CD4-positive, CD25-positive, alpha-beta regulatory T cell (primary cell): Measurements from ENCODE around the gene DAD1. TPM values are rescaled to one million over a fixed set of nuclear protein-coding genes. Genes with fewer than 3 reads are reported as not detected.

ENCODE experiments used
- ATAC-seq, 2 donors: fragments of 150-1000 bp; cut with Tn5 transposase; one replicate each; pipeline ENCODE4 v1.10.0; 2021; ENCODE audit warnings: low read depth in 2 of 2, moderate number of reproducible peaks in 2 of 2, moderate library complexity in 1 of 2
- DNase-seq, 3 donors: peaks; one replicate each; pipeline versions ENCODE4 v3.0.0 to v3.0.0-alpha.2; 2012 to 2022; ENCODE audit warnings: mixed read lengths in 1 of 3
- H3K27ac ChIP-seq: one replicate; pipeline ENCODE4 v1.7.0; 2013; ENCODE audit warnings: mild to moderate bottlenecking, low read length; ENCODE audit not compliant: insufficient read depth, poor library complexity, severe bottlenecking
- H3K27me3 ChIP-seq: one replicate; pipeline ENCODE4 v1.7.0; 2013; ENCODE audit warnings: low read length; ENCODE audit not compliant: control insufficient read depth, insufficient read depth
- H3K36me3 ChIP-seq: one replicate; pipeline ENCODE4 v1.7.0; 2013; ENCODE audit warnings: mild to moderate bottlenecking, low read length, moderate library complexity; ENCODE audit not compliant: control insufficient read depth, insufficient read depth
- H3K4me1 ChIP-seq: 2 replicates; pipeline ENCODE4 v1.7.0; 2013; ENCODE audit warnings: mild to moderate bottlenecking, low read length; ENCODE audit not compliant: insufficient read depth, control insufficient read depth, poor library complexity, severe bottlenecking
- H3K4me3 ChIP-seq: one replicate; pipeline ENCODE4 v1.7.0; 2013; ENCODE audit warnings: low read depth, mild to moderate bottlenecking, low read length, moderate library complexity
- H3K9me3 ChIP-seq, 2 experiments: 1 replicate in 1 of 2; 2 replicates in 1 of 2; pipeline ENCODE4 v1.7.0; 2013; ENCODE audit warnings: low read length in 2 of 2, mild to moderate bottlenecking in 1 of 2, moderate library complexity in 1 of 2; ENCODE audit not compliant: control insufficient read depth in 2 of 2
- H3K27ac Mint-ChIP-seq, 3 donors: one replicate each; pipeline ENCODE4 v1.8.0; 2020 to 2022; ENCODE audit warnings: mild to moderate bottlenecking in 3 of 3, mixed read lengths in 3 of 3, moderate library complexity in 2 of 3
- H3K27me3 Mint-ChIP-seq: one replicate; pipeline ENCODE4 v1.8.0; 2022; ENCODE audit warnings: mild to moderate bottlenecking, mixed read lengths
- H3K36me3 Mint-ChIP-seq: one replicate; pipeline ENCODE4 v1.8.0; 2020; ENCODE audit warnings: mixed read lengths
- H3K4me1 Mint-ChIP-seq, 4 donors: one replicate each; pipeline ENCODE4 v1.8.0; 2020 to 2022; ENCODE audit warnings: mixed read lengths in 4 of 4, mild to moderate bottlenecking in 1 of 4
- H3K4me3 Mint-ChIP-seq, 4 donors: one replicate each; pipeline ENCODE4 v1.8.0; 2020 to 2022; ENCODE audit warnings: mild to moderate bottlenecking in 4 of 4, mixed read lengths in 4 of 4, moderate library complexity in 3 of 4
- H3K9me3 Mint-ChIP-seq, 7 donors: one replicate each; pipeline ENCODE4 v1.8.0; 2020 to 2022; ENCODE audit warnings: mixed read lengths in 7 of 7, mild to moderate bottlenecking in 3 of 7, moderate library complexity in 2 of 7
- polyA plus RNA-seq, 4 donors: library from polyadenylated mRNA; unstranded; fragments of 300-500 nt; fragmentation: Illumina TruSeq; gene quantifications; one replicate each; pipeline ENCODE4 v1.2.3, GENCODE V29; 2021
- total RNA-seq: library from RNA; stranded (reverse); gene quantifications from one replicate; pipeline ENCODE4 v1.2.3, GENCODE V29; 2022

Gene DAD1
- total and polyA plus RNA-seq, 5 donors from 2014 or later: 81.8 to 720 (median 683) TPM

GRCh38 chr14:22598099-22598895 lies 9.3 kb upstream of the DAD1 start, which contains the start of gene ABHD4:
Gene ABHD4 (plus strand): TSS chr14:22598300. CDS start chr14:22598307, 7 bp downstream.
- H3K27me3 Mint-ChIP-seq: peaks cover 27% of the 10 kb centered on the region
- Histone ChIP-seq H3K36me3 (peaks cover 12% of the 10 kb centered on the region), H3K9me3 (no peaks in the 10 kb centered on the region), H3K4me1 (peaks cover 16% of the 10 kb centered on the region), H3K27me3 (peaks cover 10% of the 10 kb centered on the region), H3K27ac (peak within 1 kb of the TSS; percentile 44), H3K4me3 (peak within 1 kb of the TSS; percentile 92)
- ATAC-seq (peak; percentile 70 to 72), DNase-seq (peak; percentile 41 to 70 (median 54))
- H3K4me1 Mint-ChIP-seq: peaks cover 8 to 40% (median 30%) of the 10 kb centered on the region in 4 donors
- peaks cover 0 to 3% (median 0%) of the 10 kb centered on the region in 7 donors for H3K9me3 Mint-ChIP-seq
- H3K36me3 Mint-ChIP-seq: peaks cover 23% of the 10 kb centered on the region
- H3K27ac Mint-ChIP-seq: peak within 1 kb of the TSS; percentile 82 to 93 (median 91)
- H3K4me3 Mint-ChIP-seq: peak within 1 kb of the TSS; percentile 92 to 99 (median 96)

GRCh38 chr14:22597771-22598098 lies 8.7 kb upstream of the DAD1 start:
- ATAC-seq (no peak), DNase-seq (no peak)
- Histone ChIP-seq H3K27me3 (peaks cover 13% of the 10 kb centered on the region), H3K4me1 (peaks cover 16% of the 10 kb centered on the region), H3K9me3 (no peaks in the 10 kb centered on the region), H3K27ac (no peak overlapping the region), H3K4me3 (peak overlapping the region; percentile 92), H3K36me3 (peaks cover 12% of the 10 kb centered on the region)
- H3K36me3 Mint-ChIP-seq: peaks cover 17% of the 10 kb centered on the region
- peak overlapping the region in 2 of 3 donors; percentile 83 to 93 for H3K27ac Mint-ChIP-seq
- H3K4me1 Mint-ChIP-seq: peaks cover 8 to 40% (median 30%) of the 10 kb centered on the region in 4 donors
- H3K4me3 Mint-ChIP-seq: peak overlapping the region; percentile 91 to 99 (median 94)
- peaks cover 0 to 3% (median 0%) of the 10 kb centered on the region in 7 donors for H3K9me3 Mint-ChIP-seq
- H3K27me3 Mint-ChIP-seq: peaks cover 30% of the 10 kb centered on the region

DNA sequence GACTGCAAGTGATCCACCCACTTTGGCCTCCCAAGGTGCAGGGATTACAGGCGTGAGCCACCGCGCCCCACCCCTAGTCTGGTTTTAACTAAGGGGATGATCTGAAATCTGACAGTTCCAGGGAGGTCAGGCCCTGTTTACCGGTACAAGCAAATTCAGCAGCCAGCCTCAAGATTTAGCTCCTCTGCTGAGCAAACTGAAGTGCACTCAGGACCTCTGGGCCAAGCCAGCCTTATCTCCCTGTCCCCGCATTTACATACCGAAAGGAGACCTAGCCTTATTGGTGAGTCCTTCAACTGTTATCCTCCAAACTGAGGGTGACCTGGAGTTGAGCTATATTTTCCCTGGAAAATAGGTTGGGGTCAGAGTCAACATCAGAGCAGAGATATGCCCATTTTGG lies 8.2 kb upstream of the DAD1 start:
- Mint-ChIP-seq H3K4me3 (peak overlapping the region; percentile 91 to 99 (median 94)), H3K27ac (peak overlapping the region in 1 of 3 donors; percentile 93), H3K4me1 (peaks cover 8 to 40% (median 28%) of the 10 kb centered on the region in 4 donors), H3K9me3 (peaks cover 0 to 3% (median 0%) of the 10 kb centered on the region in 7 donors), H3K36me3 (peaks cover 12% of the 10 kb centered on the region), H3K27me3 (peaks cover 30% of the 10 kb centered on the region)
- peak overlapping the region; percentile 92 for H3K4me3 ChIP-seq
- H3K36me3 ChIP-seq: peaks cover 7% of the 10 kb centered on the region
- H3K27ac ChIP-seq: no peak overlapping the region
- ATAC-seq (no peak), DNase-seq (no peak)
- H3K4me1 ChIP-seq: peaks cover 16% of the 10 kb centered on the region
- peaks cover 14% of the 10 kb centered on the region for H3K27me3 ChIP-seq
- no peaks in the 10 kb centered on the region for H3K9me3 ChIP-seq

DNA sequence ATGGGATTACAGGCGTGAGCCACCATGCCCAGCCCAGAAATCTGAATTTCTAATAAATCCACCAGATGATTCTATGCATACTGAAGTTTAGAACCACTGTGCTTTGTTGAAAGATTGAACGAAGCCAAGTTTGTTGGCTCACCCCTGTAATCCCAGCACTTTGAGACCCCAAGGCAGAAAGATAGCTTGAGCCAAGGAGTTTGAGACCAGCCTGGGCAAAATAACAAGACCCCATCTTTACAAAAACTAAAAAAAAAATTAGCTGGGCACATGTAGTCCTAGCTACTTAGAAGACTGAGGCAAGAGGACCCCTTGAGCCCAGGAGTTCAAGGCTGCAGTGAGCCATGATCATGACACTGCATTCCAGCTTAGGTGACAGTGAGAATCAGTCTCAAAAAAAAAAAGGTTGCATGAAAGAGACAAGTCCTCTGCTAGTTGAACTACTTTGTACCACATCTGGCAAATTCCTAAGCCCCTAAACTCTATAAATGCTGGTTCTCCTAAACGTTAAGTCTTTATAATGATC lies 7.4 kb upstream of the DAD1 start:
- Mint-ChIP-seq H3K27me3 (peaks cover 30% of the 10 kb centered on the region), H3K4me3 (peak overlapping the region; percentile 16 to 99 (median 37)), H3K4me1 (peaks cover 8 to 34% (median 24%) of the 10 kb centered on the region in 4 donors), H3K27ac (no peak overlapping the region), H3K9me3 (peaks cover 0 to 3% (median 0%) of the 10 kb centered on the region in 7 donors), H3K36me3 (peaks cover 7% of the 10 kb centered on the region)
- Histone ChIP-seq H3K4me1 (peaks cover 16% of the 10 kb centered on the region), H3K9me3 (no peaks in the 10 kb centered on the region), H3K36me3 (no peaks in the 10 kb centered on the region), H3K27me3 (peaks cover 14% of the 10 kb centered on the region), H3K4me3 (no peak overlapping the region), H3K27ac (no peak overlapping the region)
- no peak for ATAC-seq
- no peak for DNase-seq

DNA sequence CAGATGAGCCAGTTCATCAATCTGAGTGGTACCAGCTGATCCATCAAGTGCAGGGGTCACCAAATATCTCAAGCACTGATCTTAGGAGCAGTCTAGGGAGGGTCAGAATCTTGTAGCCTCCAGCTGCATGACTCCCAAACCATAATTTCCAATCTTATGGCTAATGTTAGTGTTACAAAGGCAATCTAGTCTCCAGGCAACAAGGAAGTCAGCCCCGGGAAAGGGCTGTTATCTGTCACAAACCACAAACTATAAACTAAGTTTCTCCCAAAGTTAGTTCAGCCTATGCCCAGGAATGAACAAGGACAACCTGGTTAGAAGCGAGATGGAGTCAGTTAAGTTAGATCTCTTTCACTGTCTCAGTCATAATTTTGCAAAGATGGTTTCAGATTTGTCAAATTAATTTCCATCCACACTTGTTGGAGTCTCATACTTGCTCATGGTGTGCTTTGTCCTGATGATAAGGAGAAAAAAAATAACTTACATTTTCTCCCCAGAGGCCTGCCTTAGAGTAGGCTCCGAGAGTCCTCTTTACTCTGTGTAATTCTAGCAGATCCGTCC lies 5.2 kb upstream of the DAD1 start:
- no peak overlapping the region for H3K27ac Mint-ChIP-seq
- ATAC-seq (no peak), DNase-seq (no peak)
- Histone ChIP-seq H3K4me1 (peaks cover 19% of the 10 kb centered on the region), H3K9me3 (no peaks in the 10 kb centered on the region), H3K4me3 (no peak overlapping the region), H3K27ac (no peak overlapping the region), H3K36me3 (no peaks in the 10 kb centered on the region), H3K27me3 (peaks cover 14% of the 10 kb centered on the region)
- peak overlapping the region in 1 of 4 donors; percentile 99 for H3K4me3 Mint-ChIP-seq
- peaks cover under 1% of the 10 kb centered on the region for H3K36me3 Mint-ChIP-seq
- peaks cover 33% of the 10 kb centered on the region for H3K27me3 Mint-ChIP-seq
- peaks cover 0 to 3% (median 0%) of the 10 kb centered on the region in 7 donors for H3K9me3 Mint-ChIP-seq
- peaks cover 10 to 34% (median 15%) of the 10 kb centered on the region in 4 donors for H3K4me1 Mint-ChIP-seq

DNA sequence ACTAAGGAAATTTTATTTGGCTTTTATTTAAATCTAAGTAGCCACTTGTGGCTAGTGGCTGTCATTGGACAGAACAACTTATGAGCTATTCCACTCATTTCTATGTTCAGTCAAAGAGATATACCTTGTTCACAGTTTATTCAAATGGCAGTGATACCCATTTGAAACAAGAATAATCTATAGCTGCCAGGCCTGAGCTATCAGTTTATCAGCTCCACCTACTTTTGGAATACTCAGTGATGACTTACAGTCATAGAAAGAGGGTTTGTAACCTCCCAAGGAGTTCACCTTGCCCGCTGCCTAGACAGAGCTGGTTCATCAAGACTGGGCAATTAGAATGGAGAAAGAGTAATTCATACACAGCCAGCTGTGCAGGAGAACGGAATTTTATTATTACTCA lies 4.6 kb upstream of the DAD1 start:
- H3K4me3 Mint-ChIP-seq: no peak overlapping the region
- H3K9me3 Mint-ChIP-seq: peaks cover 0 to 1% (median 0%) of the 10 kb centered on the region in 7 donors
- H3K27ac ChIP-seq: no peak overlapping the region
- no peaks in the 10 kb centered on the region for H3K9me3 ChIP-seq
- peaks cover 37% of the 10 kb centered on the region for H3K27me3 Mint-ChIP-seq
- no peak for DNase-seq
- no peak overlapping the region for H3K4me3 ChIP-seq
- H3K36me3 ChIP-seq: no peaks in the 10 kb centered on the region
- peaks cover 14% of the 10 kb centered on the region for H3K4me1 ChIP-seq
- peaks cover 14% of the 10 kb centered on the region for H3K27me3 ChIP-seq
- no peaks in the 10 kb centered on the region for H3K36me3 Mint-ChIP-seq
- H3K4me1 Mint-ChIP-seq: peaks cover 8 to 28% (median 9%) of the 10 kb centered on the region in 4 donors
- H3K27ac Mint-ChIP-seq: no peak overlapping the region
- ATAC-seq: no peak

GRCh38 chr14:22593189-22593588 lies 4.2 kb upstream of the DAD1 start:
- Histone ChIP-seq H3K27ac (no peak overlapping the region), H3K9me3 (no peaks in the 10 kb centered on the region), H3K4me1 (peaks cover 18% of the 10 kb centered on the region), H3K4me3 (no peak overlapping the region), H3K36me3 (no peaks in the 10 kb centered on the region), H3K27me3 (peaks cover 14% of the 10 kb centered on the region)
- Mint-ChIP-seq H3K27ac (peak overlapping the region in 1 of 3 donors; percentile 60), H3K36me3 (no peaks in the 10 kb centered on the region), H3K9me3 (peaks cover 0 to 1% (median 0%) of the 10 kb centered on the region in 7 donors), H3K4me3 (no peak overlapping the region), H3K4me1 (peaks cover 5 to 28% (median 8%) of the 10 kb centered on the region in 4 donors), H3K27me3 (peaks cover 37% of the 10 kb centered on the region)
- ATAC-seq: no peak
- DNase-seq: no peak
